Measurements from ENCODE around the gene PDGFC.

PDGFC gene

DNA sequence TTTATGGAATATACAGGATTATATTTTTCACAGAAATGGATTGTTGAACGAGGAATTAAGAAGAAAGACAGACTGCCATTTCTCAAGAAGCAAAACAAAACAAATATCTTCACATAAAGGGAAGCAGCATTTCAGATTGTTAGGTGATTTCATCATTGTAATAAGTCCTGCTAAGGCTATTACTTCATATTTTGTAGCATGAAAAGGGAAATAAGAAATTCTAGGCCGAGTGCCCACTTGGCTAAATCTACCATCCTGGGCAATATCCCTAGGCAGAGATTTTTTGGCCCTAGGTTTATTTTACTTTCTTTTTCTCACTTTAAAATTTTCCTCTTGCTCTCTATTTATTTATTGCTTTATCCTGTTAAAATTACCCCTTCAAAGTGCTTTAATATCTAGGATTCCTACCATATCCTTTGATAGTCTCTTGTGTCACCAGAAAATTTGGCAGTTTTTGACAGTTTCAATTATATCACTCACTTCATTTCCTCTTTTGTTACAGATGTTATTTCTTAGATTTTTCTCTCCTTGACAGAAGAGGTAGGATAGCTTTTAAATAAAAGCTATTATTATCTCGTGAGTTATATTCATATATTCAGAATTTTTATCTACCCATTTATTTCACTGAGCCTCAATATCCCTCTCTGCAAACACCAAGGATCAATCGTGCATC lies 142.3 kb downstream of the PDGFC start:
- no peak for DNase-seq (ENCODE audit: low read depth)

DNA sequence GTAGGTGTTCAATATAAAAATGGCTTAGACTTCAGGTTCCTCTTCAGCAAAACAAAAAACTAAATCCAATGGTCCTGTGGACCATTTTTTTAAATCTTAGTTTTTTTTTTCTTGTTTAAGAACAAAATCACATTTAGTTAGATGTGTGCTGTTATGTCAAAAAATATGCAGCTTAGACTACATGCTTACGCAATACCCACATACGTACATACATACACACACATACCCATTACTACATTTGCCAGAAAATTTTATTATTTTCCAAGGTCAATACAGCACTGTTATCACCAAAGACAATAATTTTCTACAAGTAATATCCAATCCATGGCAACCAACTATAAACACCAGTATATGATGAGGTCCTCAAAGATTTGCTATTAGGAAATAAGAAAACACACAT lies 144.1 kb downstream of the PDGFC start:
- no peak for DNase-seq (ENCODE audit: low read depth)

DNA sequence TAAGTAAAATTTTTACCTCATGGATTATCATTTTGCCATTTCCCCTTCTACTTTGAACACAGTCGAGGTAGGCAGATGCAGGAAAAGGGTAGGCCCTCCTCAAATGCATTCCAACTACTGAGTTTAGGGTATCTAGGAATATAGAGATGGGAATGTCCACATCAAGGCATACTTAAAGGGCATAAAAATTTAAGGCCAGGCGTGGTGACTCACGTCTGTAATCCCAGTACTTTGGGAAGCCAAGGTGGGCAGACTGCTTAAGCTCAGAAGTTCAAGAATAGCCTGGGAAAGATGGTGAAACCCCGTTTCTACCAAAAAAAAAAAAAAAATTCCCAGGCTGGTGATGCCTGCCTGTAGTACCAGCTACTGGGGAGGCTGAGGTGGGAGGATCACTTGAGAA lies 146.5 kb downstream of the PDGFC start:
- DNase-seq (ENCODE audit: low read depth): no peak

DNA sequence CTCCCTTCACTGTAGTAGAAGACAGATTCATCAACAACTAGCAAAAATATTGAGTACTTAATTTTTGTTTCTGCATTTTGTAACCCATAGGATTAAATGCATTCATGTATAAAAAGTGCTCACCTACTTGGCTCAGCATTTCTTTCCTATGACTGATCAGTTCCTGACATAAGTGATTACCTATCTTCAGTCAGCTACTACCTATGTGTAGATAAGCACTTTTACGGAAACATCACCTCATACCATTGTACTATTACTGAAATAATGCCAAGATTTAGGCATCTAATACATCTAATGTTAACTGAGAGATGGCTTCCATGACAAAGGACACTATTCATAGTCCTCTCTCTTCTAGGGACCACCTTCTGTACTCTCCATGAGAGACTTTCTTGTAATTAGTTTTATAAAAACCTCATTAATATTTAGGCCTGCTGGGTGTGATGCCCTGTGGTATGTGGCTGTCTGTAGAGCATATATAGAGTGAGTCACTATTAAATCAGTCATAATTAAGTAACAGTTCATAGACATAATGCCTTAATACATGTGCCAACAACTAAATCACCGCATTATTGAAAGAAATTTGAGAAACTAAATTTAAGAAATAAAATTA lies 147.0 kb downstream of the PDGFC start:
- DNase-seq (ENCODE audit: low read depth): no peak

DNA sequence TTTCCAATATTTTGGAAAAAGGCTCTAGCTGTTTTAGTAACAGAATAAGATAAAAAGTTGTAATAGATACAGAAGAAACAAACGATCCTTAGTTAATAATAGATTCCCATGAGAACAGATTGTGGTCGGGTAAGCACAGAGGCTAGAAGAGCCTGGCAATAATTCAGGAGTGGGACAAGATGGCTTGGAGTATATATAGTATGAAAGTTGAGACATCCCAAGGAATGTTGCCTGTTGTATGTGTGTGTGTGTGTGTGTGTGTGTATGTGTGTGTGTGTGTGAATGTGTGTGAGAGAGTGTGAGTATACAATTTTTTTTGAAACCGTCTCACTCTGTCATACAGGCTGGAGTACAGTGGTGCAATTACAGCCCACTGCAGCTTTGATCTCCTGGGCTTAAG lies 150.7 kb downstream of the PDGFC start:
- no peak for DNase-seq (ENCODE audit: low read depth)

DNA sequence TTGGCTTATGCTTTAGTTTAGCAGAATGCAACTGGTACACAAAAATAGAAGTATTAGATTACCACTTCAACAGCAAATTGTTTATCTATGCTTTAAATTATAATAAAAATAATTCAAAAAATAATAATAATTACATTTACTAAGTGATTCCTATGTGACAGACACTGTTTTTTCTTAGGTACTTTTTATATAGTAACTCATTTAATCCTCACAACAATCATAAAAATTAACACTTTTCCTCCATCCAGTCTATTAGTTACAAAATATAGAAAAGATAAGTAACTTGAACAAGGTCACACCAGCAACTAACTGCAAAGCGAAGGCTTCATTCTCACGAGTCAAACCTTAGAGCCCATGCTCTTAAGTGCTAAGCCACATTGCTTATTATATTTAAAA lies 155.2 kb downstream of the PDGFC start:
- DNase-seq (ENCODE audit: low read depth): no peak

DNA sequence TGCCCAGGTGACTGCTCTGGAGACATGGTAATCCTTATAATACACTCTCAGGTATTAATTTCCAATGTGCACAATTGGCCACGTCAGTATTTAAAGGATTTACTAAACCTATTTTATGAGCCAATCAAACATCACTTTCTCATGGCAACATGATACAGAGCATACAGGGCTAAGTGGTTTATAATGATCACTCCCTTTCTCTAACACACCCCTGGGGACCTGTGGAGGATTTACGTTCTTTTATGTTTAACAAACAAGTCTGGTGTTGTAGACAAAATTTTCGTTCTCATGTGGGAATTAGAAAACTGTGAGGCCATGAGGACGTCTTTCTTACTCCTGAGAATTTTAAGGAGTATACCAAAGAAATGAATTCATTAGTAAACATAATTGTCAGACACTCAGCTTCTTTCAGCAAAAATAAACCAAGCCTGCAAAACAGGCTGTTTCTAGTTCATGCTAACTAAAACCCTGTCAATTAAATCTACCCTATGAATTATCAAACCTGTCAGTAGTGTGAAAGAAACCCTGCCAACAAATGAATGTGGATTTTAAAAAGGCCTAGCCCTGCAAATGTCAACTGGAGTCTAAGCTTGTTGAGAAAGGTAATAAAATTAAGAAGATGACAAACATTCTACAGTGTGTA lies 155.8 kb downstream of the PDGFC start:
- DNase-seq (ENCODE audit: low read depth): no peak

DNA sequence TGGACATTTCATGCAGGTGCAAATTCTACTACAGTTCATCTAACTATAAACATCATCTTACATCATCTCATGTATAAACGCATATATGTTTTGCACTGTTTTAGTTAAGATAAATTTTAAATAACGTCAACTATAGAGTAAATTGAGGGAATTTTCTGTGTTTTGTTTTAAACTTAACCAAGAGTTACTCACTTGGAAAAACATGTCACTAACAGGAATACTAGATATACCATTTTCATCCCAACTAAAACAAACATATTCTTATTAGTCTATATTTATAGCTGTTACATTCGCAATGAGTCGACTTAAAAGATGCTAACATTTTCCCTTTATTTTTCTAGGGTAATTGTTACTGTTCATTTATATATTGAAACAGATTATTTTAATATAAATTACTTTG lies 159.6 kb downstream of the PDGFC start:
- no peak for DNase-seq (ENCODE audit: low read depth)

DNA sequence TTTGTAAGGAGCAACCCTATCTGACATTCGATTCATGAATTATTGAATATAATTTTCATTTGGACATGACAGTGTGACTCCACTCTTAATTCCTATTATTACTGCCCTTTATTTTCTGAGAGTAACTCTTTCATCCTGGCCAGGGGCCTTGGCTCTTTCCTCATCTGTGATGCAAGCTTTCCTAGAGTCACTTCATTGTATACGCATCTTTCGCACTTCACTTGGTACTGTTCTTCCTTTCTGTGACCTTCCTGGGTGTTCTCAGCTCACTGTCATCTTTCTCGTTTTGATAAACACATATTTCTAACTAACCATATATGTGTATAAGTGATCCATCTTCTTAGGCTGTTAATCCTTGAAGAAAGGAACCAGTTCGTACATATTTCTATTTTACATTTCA lies 160.3 kb downstream of the PDGFC start:
- DNase-seq (ENCODE audit: low read depth): no peak

DNA sequence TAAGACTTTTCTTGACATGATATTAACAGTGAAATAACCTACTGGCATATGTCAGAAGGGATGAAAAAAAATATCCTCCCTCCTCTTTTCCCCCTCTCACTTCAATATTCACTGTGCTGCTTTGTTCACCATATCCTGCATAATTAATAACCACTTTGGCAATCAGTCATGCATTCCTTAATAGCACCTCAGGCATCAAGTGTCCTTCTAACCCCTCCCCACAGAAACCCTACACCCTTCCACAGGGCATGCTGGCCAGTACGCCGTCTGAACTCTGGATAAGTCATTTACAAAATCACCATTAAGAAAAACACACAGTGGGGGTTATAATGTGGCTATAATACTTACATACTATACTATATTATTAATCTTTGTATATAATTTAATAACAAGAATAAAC lies 165.9 kb downstream of the PDGFC start:
- DNase-seq (ENCODE audit: low read depth): no peak

DNA sequence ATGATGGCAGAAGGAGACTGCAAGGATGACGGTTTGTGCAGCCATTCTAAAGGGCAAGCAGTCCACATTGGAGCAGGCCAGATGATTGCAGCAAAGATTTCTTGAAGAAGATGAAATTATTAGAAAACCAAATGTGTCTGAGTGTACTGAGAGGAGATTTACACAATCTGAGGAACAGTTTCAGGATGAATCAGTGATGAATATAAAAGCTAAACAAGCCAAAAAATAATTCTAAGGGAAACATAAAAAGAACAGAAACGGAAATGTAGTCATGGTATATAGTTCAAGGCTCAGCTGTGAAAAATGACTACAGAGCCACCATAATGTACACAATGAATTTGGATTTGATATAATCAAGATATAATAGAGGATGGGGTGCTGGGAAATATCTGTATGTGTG lies 168.5 kb downstream of the PDGFC start:
- DNase-seq (ENCODE audit: low read depth): no peak

DNA sequence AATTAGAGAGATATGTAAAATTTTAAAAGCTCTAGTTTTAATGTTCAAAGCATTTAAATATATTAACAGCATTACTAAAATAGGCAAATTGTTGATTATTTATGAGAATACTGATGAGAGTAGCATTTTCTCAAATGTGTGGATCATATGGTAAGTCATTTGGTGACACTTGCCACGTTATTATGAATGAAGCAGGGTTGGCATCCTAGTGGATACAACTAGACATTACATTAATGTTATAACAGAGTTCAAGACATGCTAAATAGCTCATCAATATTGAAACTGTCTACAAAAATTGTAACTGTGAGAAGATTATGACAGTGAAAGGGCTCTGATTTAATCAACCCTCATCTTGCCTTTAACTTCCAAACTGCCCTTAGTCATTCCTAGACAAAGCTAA lies 171.1 kb downstream of the PDGFC start:
- no peak for DNase-seq (ENCODE audit: low read depth)

DNA sequence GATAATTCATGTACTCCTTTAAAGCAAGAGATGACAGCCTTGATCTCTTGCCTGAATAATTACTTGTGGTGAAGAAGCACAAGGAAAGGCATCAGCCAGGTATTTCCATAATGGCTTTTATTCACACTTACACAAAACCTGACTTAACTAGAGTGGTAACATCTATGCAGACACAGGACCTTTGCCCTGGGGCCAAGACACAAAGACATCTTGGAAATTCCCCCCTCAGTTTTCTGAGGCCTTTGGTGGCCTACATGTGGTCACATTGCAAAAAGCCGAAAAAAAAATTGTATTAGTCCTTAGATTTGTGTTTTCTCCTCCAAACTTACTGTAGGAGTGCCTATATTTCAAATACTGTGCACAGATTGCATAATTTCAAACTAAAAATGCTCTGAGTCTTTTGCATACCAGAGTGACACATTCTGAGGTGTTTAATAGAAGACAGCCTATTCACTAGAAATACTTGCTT lies 172.4 kb downstream of the PDGFC start:
- no peak for DNase-seq (ENCODE audit: low read depth)

DNA sequence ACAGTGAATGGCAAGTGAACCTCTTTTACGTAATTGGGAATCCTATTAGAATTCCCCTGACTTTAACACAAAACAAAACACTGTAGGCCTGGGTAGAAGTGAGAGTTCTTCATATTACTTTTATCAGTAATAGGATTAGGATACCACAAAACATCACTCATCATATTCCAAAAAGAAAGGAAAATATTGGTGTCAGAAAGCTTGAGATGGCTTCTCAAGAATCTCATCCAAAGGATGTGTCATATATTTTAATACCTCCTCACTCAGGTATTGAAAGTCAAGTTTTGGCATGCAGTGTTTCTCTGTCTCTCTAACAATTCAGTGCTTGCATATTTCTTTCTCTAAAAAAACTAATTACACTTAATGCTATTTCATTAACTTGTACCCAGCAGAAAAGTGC lies 173.2 kb downstream of the PDGFC start:
- no peak for DNase-seq (ENCODE audit: low read depth)

DNA sequence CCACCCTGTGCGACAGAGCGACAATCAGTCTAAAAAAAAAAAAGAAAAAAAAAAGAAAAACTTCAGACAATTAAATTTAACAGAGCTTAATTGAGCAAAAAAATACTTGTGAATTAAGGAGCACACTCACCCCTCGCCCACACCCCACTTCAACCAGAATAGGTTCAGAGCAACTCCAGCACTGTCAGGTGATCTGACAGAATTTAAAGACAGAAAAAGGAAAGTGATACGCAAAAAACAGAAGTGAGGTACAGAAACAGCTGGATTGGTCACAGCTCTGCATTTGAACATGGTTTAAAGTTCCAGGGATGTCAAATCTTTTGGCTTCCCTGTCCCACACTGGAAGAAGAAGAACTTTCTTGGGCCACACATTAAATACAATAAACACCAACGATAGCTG lies 174.4 kb downstream of the PDGFC start:
- no peak for DNase-seq (ENCODE audit: low read depth)

DNA sequence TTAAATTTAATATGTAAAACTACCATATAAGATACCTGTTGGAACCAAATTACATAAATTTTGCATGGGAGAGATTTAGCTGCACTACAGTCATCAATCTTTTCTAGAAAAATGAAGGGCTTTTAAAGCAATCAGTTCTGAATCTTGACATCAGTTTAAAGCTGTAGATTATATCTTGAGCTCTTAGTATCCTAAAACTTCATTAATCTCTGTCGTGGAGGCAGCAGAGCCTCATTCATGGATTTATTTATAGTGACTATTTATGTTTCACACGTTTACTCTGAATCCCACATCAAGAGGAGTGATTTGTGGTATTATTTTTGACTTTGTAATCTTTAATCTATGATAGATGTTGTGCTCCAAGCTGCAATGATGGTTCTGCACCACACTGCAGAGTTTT lies 175.9 kb downstream of the PDGFC start:
- DNase-seq (ENCODE audit: low read depth): no peak

DNA sequence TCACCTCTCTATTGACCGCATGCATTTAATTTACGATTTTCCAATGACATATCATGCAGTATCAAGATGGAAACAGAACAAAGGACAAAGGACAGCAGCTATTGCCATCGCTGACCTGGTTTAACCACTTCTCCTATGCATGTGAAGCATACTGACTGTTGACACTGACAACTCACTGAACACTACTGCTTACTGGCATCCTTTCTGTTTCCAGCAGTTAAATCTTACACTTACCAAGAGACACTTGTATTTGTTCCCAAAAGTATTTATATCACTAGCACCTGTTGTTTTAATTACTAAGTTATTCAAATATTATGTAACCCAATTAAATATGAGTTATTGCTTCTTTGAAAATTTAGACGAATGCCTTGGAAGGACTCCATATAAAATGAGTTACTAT lies 176.7 kb downstream of the PDGFC start:
- no peak for DNase-seq (ENCODE audit: low read depth)

DNA sequence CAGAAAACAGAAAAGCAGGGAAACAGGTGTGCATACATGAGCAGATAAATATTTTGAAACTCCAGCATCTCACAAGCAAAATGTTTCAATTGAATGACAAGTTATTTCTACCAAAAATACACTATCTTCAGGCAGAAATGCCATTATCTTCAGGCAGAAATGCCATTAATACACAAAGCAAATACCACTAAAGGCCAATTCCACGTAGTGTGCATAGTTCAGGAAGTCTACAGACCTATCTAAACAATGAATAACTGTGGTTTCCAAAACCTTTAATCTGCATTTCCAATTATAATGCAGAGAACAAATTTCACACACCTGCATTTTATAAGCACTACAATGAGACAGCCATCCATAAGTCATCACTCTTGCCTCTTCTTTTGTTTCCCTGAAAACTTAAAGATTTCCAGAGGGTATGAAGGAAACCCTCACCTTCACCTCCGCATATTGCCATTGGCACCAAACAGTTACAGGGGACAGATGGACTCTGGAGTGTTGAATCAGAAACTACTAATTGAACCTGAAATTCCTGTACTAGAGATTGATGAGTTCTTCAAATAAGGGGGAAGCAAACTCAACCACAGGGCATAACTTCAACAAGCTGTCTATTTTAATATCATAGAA lies 179.0 kb downstream of the PDGFC start:
- DNase-seq (ENCODE audit: low read depth): no peak

DNA sequence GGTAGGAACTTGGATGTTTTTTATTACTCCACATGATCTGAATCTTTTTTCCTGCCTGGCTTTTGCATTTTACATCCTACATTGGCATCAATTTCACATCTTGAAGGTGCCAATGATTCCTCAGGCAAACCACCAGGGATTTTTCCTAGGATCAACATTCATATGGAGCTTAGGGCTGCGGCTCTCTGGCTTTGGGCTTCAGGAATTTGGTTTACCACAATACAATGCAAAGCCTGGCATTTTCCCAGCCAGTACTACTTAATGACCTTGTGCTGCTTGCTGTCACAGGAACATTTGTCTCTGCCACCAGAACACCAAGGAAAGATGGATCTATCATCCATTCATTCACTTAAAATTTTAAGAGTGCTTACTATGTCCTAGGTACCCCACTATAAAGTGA lies 180.7 kb downstream of the PDGFC start:
- no peak for DNase-seq (ENCODE audit: low read depth)

DNA sequence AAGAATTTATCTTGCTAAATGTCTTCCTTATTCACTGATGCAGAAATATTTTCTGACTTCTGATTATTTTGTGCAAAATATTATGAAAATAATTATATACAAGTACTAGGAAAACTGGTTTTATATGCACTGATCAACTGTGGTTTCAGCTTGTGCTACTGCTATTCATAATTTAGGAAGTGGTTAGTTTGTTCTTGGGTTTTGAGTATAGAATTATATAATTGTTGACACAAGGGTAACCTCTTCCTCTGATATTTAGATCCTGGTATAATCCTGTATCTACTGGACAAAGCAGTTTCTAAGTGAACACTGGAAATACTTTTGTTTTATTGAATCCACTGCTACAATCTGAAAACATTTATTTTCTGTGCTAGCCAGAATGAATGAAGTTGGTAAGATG lies 182.8 kb downstream of the PDGFC start:
- no peak for DNase-seq (ENCODE audit: low read depth)

DNA sequence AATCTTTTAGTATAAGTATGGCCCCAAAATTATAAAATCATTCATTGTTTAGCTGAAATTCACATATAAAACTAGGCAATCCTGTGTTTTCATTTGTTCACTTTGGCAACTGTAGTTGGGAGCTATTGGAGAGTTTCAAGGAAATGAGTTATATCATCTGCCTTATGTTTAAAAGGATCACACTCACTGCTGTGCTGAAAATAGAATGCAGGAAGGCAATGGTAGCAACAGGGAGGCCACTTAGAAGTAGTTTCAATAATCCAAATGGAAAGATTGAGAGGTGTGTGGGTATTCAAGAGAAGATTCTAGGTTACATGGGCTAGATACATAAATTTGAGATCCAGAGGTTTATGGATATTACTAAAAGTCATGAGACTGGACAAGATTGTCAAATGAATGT lies 184.9 kb downstream of the PDGFC start:
- DNase-seq (ENCODE audit: low read depth): no peak

DNA sequence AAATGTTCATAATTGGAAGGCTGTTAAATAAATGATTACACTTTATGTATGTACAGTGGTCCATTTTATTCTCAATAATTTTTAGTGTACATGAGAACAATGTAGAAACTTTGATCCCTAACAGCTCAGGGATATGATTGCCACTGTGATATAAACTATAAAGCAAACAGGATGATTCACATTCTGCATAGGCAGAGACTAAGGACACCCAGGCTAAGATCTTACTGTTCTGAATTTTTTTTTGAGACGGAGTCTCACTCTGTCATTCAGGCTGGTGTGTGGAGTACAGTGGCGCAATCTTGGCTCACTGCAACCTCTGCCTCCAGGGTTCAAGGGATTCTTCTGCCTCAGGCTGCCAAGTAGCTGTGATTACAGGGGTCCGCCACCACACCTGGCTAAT lies 186.6 kb downstream of the PDGFC start:
- DNase-seq (ENCODE audit: low read depth): no peak

DNA sequence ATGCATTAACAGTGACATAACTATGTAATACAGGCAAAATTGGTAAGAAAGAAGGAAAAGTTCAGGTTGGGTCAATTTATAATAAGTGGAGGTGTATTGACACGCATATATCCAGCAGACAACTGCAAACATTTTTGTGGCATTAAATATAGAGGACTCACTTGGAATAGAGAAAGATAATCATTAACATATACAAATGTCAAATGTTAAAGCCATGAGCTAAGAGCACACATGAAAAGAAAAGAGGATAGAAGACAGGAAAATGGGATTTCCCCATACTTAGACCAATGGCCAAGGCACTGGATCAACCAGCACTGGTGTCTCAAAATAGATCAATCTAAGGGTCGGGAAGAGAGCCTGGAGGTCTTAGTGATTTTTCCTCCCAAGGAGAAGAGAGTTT lies 187.6 kb downstream of the PDGFC start:
- no peak for DNase-seq (ENCODE audit: low read depth)
